ENCODE results near the gene OR2A5.

OR2A5 gene

GRCh38 chr7:144037414-144038035 lies 11.2 kb upstream of the OR2A5 start:
- TF ChIP-seq ZBTB7A (IDR thresholded peaks at IDR 0.05; ENCODE audit: low read depth): no peak
- no peak for TF ChIP-seq NFIC (IDR thresholded peaks at IDR 0.05)
- TF ChIP-seq USF1 (IDR thresholded peaks at IDR 0.05): no peak
- TF ChIP-seq TEAD4 (IDR thresholded peaks at IDR 0.05): no peak
- TF ChIP-seq MAX (IDR thresholded peaks at IDR 0.05): no peak
- no peak for TF ChIP-seq RAD21 (IDR thresholded peaks at IDR 0.05; ENCODE audit: low read depth)
- no peak for TF ChIP-seq FOXM1 (IDR thresholded peaks at IDR 0.05; ENCODE audit: borderline replicate concordance, low read depth)
- no peak for TF ChIP-seq TCF12 (IDR thresholded peaks at IDR 0.05; ENCODE audit: low read depth)
- TF ChIP-seq TAF1 (IDR thresholded peaks at IDR 0.05; ENCODE audit: low read depth): no peak
- TF ChIP-seq CREB1 (IDR thresholded peaks at IDR 0.05; ENCODE audit: low read depth): no peak
- no peak for TF ChIP-seq YY1 (IDR thresholded peaks at IDR 0.05; ENCODE audit: low read depth)
- no peak for TF ChIP-seq REST (IDR thresholded peaks at IDR 0.05; ENCODE audit: low read depth)
- TF ChIP-seq EP300 (IDR thresholded peaks at IDR 0.05; ENCODE audit: borderline replicate concordance): no peak
- TF ChIP-seq EGR1 (IDR thresholded peaks at IDR 0.05): no peak
- TF ChIP-seq CEBPB (IDR thresholded peaks at IDR 0.05): no peak

GRCh38 chr7:144038887-144039286 lies 9.9 kb upstream of the OR2A5 start:
- TF ChIP-seq NFIC (IDR thresholded peaks at IDR 0.05) (no peak), USF1 (IDR thresholded peaks at IDR 0.05) (no peak), YY1 (IDR thresholded peaks at IDR 0.05; ENCODE audit: low read depth) (no peak), FOXM1 (IDR thresholded peaks at IDR 0.05; ENCODE audit: borderline replicate concordance, low read depth) (no peak), EGR1 (IDR thresholded peaks at IDR 0.05) (no peak), REST (IDR thresholded peaks at IDR 0.05; ENCODE audit: low read depth) (no peak)

- no peak for TF ChIP-seq MAX (IDR thresholded peaks at IDR 0.05)
- no peak for TF ChIP-seq USF1 (IDR thresholded peaks at IDR 0.05)
- no peak for TF ChIP-seq TCF12 (IDR thresholded peaks at IDR 0.05; ENCODE audit: low read depth)
- TF ChIP-seq EGR1 (IDR thresholded peaks at IDR 0.05): no peak
- TF ChIP-seq CREB1 (IDR thresholded peaks at IDR 0.05; ENCODE audit: low read depth): no peak
- TF ChIP-seq TAF1 (IDR thresholded peaks at IDR 0.05; ENCODE audit: low read depth): no peak
- no peak for TF ChIP-seq FOXM1 (IDR thresholded peaks at IDR 0.05; ENCODE audit: borderline replicate concordance, low read depth)
- no peak for TF ChIP-seq CEBPB (IDR thresholded peaks at IDR 0.05)
- no peak for TF ChIP-seq ZBTB7A (IDR thresholded peaks at IDR 0.05; ENCODE audit: low read depth)
- TF ChIP-seq REST (IDR thresholded peaks at IDR 0.05; ENCODE audit: low read depth): no peak
- no peak for TF ChIP-seq YY1 (IDR thresholded peaks at IDR 0.05; ENCODE audit: low read depth)
- TF ChIP-seq RAD21 (IDR thresholded peaks at IDR 0.05; ENCODE audit: low read depth): no peak
- no peak for TF ChIP-seq EP300 (IDR thresholded peaks at IDR 0.05; ENCODE audit: borderline replicate concordance)
- TF ChIP-seq TEAD4 (IDR thresholded peaks at IDR 0.05): no peak
- no peak for TF ChIP-seq NFIC (IDR thresholded peaks at IDR 0.05)
Measured at GRCh38 chr7:144049491-144049890, 743 bp downstream of the OR2A5 start.

- TF ChIP-seq NFIC (IDR thresholded peaks at IDR 0.05): no peak
- TF ChIP-seq EP300 (IDR thresholded peaks at IDR 0.05; ENCODE audit: borderline replicate concordance): no peak
- no peak for TF ChIP-seq EGR1 (IDR thresholded peaks at IDR 0.05)
- no peak for TF ChIP-seq USF1 (IDR thresholded peaks at IDR 0.05)
- TF ChIP-seq MAX (IDR thresholded peaks at IDR 0.05): no peak
- no peak for TF ChIP-seq RAD21 (IDR thresholded peaks at IDR 0.05; ENCODE audit: low read depth)
- TF ChIP-seq ZBTB7A (IDR thresholded peaks at IDR 0.05; ENCODE audit: low read depth): no peak
- TF ChIP-seq CREB1 (IDR thresholded peaks at IDR 0.05; ENCODE audit: low read depth): no peak
- no peak for TF ChIP-seq TCF12 (IDR thresholded peaks at IDR 0.05; ENCODE audit: low read depth)
- TF ChIP-seq TAF1 (IDR thresholded peaks at IDR 0.05; ENCODE audit: low read depth): no peak
- no peak for TF ChIP-seq YY1 (IDR thresholded peaks at IDR 0.05; ENCODE audit: low read depth)
- no peak for TF ChIP-seq FOXM1 (IDR thresholded peaks at IDR 0.05; ENCODE audit: borderline replicate concordance, low read depth)
- TF ChIP-seq TEAD4 (IDR thresholded peaks at IDR 0.05): no peak
- TF ChIP-seq CEBPB (IDR thresholded peaks at IDR 0.05): no peak
Measured at GRCh38 chr7:144050093-144050492, 1.3 kb downstream of the OR2A5 start.

Measured in Ishikawa (cell line).